ENCODE measurements around the gene PLXNB3.

DNA sequence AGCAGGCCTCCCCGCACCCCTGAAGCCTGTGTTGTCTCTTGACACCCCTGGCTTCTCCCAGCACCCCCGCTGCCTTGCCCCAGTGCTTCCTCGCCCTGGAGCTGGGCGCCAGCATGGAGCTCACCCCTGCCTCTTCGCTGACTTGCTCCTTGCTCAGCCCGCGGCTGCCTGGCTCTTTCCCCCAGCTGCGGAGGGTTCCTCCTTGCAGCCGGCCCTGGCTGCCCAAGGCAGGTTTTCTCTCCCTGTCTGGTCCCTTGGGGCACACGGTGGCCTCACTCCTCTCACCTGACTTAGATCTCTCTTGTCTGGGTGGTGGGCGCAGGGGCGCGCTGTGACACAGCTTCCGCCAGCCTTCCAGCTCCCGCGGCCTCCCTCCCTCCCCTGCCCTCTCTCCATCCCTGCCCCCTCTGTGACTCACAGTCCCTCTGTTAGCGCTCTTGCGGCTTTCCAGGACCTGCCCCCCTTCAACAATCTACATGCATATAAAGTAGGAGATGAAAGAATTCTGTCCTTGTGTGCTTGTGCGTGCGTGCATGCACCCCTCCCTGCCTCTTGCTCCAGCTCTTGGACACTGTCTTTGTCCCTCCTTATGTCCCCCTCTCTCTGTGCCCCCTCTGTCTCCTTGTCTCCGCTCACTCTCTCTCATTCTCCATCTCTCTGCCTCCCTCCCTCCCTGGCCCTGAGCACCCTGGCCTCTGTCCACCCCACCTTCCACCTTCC, 2.2 kb downstream of the PLXNB3 start:
- TF ChIP-seq, protein P1, sequence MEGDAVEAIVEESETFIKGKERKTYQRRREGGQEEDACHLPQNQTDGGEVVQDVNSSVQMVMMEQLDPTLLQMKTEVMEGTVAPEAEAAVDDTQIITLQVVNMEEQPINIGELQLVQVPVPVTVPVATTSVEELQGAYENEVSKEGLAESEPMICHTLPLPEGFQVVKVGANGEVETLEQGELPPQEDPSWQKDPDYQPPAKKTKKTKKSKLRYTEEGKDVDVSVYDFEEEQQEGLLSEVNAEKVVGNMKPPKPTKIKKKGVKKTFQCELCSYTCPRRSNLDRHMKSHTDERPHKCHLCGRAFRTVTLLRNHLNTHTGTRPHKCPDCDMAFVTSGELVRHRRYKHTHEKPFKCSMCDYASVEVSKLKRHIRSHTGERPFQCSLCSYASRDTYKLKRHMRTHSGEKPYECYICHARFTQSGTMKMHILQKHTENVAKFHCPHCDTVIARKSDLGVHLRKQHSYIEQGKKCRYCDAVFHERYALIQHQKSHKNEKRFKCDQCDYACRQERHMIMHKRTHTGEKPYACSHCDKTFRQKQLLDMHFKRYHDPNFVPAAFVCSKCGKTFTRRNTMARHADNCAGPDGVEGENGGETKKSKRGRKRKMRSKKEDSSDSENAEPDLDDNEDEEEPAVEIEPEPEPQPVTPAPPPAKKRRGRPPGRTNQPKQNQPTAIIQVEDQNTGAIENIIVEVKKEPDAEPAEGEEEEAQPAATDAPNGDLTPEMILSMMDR (IDR thresholded peaks at IDR 0.05) = no peak
- no peak for TF ChIP-seq EZH2 (IDR thresholded peaks at IDR 0.05)
